H1 (cell line): Measurements from ENCODE around the gene S100A4. TPM values are rescaled to one million over a fixed set of nuclear protein-coding genes. Genes with fewer than 3 reads are reported as not detected.

Source experiments
- KDM1A ChIP-seq: fragments of 200-600, 300-600 bp; sonication (generic); IDR thresholded peaks from 2 replicates; pipeline ENCODE4 v1.7.1; 2016; ENCODE audit warnings: mild to moderate bottlenecking, low read length, borderline replicate concordance
- polyA plus RNA-seq, 7 experiments: library from polyadenylated mRNA; depleted of rRNA in 3 of 7; stranded (reverse) in 5 of 7; unstranded in 2 of 7; fragments of >200 nt in 5 of 7; fragments of 200-250 nt in 2 of 7; gene quantifications; 1 replicate in 5 of 7; 2 replicates in 1 of 7; 4 replicates in 1 of 7; pipeline versions ENCODE4 v1.2.1 to v1.2.3, GENCODE V29; 2011 to 2013; ENCODE audit warnings: missing spikeins in 2 of 7, mixed read lengths in 2 of 7
- total RNA-seq: library from RNA; stranded (reverse); fragmentation: NEBNext Ultra II Directional; extraction: Animal tissue kit (Norgen Biotek cat#: 25700); gene quantifications from 2 replicates; pipeline ENCODE4 v1.2.1, GENCODE V29; 2021
- TF ChIP-seq, protein P1 (sequence below): fragments of 300-600 bp; sonication (generic); IDR thresholded peaks from 2 replicates; pipeline ENCODE4 v1.7.1; 2012; ENCODE audit warnings: low read length, moderate library complexity, mild to moderate bottlenecking, inconsistent platforms; ENCODE audit not compliant: insufficient replicate concordance

The S100A4 gene
- total and polyA plus RNA-seq, 2 of the 8 experiments (the other 6 are each of a cell fraction or from before 2014, with no cell fraction given): 36.3 to 85.4 TPM

DNA sequence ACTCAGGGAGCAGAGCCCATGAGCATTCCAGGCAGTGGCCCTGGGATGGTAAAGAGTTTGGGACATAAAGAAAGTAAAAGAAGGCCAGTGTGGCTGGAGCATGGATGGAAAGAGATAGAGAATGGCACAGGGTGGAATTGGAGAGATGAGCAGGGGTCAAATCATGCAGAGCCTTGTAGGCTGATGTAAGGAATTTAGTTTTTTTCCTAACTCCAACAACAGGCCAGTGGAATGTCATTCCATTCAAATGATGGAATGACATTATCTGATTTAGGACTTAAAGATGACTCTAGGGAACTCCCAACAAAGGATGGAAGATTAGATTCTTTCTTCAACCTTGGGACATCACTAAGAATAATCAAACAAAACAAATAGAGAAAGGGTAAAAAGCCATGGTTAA, 32.9 kb upstream of the S100A4 start (continued):
- TF ChIP-seq, protein P1, sequence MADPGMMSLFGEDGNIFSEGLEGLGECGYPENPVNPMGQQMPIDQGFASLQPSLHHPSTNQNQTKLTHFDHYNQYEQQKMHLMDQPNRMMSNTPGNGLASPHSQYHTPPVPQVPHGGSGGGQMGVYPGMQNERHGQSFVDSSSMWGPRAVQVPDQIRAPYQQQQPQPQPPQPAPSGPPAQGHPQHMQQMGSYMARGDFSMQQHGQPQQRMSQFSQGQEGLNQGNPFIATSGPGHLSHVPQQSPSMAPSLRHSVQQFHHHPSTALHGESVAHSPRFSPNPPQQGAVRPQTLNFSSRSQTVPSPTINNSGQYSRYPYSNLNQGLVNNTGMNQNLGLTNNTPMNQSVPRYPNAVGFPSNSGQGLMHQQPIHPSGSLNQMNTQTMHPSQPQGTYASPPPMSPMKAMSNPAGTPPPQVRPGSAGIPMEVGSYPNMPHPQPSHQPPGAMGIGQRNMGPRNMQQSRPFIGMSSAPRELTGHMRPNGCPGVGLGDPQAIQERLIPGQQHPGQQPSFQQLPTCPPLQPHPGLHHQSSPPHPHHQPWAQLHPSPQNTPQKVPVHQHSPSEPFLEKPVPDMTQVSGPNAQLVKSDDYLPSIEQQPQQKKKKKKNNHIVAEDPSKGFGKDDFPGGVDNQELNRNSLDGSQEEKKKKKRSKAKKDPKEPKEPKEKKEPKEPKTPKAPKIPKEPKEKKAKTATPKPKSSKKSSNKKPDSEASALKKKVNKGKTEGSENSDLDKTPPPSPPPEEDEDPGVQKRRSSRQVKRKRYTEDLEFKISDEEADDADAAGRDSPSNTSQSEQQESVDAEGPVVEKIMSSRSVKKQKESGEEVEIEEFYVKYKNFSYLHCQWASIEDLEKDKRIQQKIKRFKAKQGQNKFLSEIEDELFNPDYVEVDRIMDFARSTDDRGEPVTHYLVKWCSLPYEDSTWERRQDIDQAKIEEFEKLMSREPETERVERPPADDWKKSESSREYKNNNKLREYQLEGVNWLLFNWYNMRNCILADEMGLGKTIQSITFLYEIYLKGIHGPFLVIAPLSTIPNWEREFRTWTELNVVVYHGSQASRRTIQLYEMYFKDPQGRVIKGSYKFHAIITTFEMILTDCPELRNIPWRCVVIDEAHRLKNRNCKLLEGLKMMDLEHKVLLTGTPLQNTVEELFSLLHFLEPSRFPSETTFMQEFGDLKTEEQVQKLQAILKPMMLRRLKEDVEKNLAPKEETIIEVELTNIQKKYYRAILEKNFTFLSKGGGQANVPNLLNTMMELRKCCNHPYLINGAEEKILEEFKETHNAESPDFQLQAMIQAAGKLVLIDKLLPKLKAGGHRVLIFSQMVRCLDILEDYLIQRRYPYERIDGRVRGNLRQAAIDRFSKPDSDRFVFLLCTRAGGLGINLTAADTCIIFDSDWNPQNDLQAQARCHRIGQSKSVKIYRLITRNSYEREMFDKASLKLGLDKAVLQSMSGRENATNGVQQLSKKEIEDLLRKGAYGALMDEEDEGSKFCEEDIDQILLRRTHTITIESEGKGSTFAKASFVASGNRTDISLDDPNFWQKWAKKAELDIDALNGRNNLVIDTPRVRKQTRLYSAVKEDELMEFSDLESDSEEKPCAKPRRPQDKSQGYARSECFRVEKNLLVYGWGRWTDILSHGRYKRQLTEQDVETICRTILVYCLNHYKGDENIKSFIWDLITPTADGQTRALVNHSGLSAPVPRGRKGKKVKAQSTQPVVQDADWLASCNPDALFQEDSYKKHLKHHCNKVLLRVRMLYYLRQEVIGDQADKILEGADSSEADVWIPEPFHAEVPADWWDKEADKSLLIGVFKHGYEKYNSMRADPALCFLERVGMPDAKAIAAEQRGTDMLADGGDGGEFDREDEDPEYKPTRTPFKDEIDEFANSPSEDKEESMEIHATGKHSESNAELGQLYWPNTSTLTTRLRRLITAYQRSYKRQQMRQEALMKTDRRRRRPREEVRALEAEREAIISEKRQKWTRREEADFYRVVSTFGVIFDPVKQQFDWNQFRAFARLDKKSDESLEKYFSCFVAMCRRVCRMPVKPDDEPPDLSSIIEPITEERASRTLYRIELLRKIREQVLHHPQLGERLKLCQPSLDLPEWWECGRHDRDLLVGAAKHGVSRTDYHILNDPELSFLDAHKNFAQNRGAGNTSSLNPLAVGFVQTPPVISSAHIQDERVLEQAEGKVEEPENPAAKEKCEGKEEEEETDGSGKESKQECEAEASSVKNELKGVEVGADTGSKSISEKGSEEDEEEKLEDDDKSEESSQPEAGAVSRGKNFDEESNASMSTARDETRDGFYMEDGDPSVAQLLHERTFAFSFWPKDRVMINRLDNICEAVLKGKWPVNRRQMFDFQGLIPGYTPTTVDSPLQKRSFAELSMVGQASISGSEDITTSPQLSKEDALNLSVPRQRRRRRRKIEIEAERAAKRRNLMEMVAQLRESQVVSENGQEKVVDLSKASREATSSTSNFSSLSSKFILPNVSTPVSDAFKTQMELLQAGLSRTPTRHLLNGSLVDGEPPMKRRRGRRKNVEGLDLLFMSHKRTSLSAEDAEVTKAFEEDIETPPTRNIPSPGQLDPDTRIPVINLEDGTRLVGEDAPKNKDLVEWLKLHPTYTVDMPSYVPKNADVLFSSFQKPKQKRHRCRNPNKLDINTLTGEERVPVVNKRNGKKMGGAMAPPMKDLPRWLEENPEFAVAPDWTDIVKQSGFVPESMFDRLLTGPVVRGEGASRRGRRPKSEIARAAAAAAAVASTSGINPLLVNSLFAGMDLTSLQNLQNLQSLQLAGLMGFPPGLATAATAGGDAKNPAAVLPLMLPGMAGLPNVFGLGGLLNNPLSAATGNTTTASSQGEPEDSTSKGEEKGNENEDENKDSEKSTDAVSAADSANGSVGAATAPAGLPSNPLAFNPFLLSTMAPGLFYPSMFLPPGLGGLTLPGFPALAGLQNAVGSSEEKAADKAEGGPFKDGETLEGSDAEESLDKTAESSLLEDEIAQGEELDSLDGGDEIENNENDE: no peak
- no peak for TF ChIP-seq KDM1A
